Sigmoid colon (tissue), 4 donors: ENCODE measurements around the gene NR1D1.

Experiments used
- CTCF ChIP-seq, 4 experiments: fragments of 450-650 bp in 3 of 4; fragments of 200-600 bp in 1 of 4; IDR thresholded peaks; one replicate each; pipeline ENCODE4 v1.5.1; 2016 to 2019; ENCODE audit warnings: antibody characterized with exemption in 4 of 4, mild to moderate bottlenecking in 3 of 4, moderate library complexity in 2 of 4
- EP300 ChIP-seq, 4 donors: sonication (generic); formaldehyde crosslinking; IDR thresholded peaks; one replicate each; pipeline ENCODE4 v1.6.1; 2017; ENCODE audit warnings: antibody characterized with exemption in 4 of 4
- POLR2A ChIP-seq, 2 donors: fragments of 450-650 bp; IDR thresholded peaks; one replicate each; pipeline ENCODE4 v1.6.1; 2016; ENCODE audit warnings: antibody characterized with exemption in 2 of 2, mild to moderate bottlenecking in 2 of 2, moderate library complexity in 2 of 2
- POLR2AphosphoS5 ChIP-seq, 4 donors: sonication (generic); formaldehyde crosslinking; IDR thresholded peaks; one replicate each; pipeline ENCODE4 v1.6.1; 2017; ENCODE audit warnings: antibody characterized with exemption in 4 of 4

- TF ChIP-seq CTCF (IDR thresholded peaks at IDR 0.05) (no peak), EP300 (IDR thresholded peaks at IDR 0.05) (peak in 2 of 4 donors; percentile 48 to 69), POLR2A (IDR thresholded peaks at IDR 0.05) (no peak), POLR2AphosphoS5 (IDR thresholded peaks at IDR 0.05) (peak; percentile 47 to 83 (median 63))
Observed at GRCh38 chr17:40097931-40098845, 2.2 kb downstream of the NR1D1 start.
